GM19043 (cell line): ENCODE data around the gene MC1R.
"Not testable (repeated sequence)": the region's sequence is repeated elsewhere in the genome, so short reads cannot be mapped to it uniquely, and the experiment has no call there.

Experiments used
- ATAC-seq: cut with Tn5 transposase; IDR thresholded peaks from one replicate; pipeline ENCODE4 v1.9.1; 2021; ENCODE audit warnings: low read depth; ENCODE audit not compliant: unreplicated experiment

MC1R gene

DNA sequence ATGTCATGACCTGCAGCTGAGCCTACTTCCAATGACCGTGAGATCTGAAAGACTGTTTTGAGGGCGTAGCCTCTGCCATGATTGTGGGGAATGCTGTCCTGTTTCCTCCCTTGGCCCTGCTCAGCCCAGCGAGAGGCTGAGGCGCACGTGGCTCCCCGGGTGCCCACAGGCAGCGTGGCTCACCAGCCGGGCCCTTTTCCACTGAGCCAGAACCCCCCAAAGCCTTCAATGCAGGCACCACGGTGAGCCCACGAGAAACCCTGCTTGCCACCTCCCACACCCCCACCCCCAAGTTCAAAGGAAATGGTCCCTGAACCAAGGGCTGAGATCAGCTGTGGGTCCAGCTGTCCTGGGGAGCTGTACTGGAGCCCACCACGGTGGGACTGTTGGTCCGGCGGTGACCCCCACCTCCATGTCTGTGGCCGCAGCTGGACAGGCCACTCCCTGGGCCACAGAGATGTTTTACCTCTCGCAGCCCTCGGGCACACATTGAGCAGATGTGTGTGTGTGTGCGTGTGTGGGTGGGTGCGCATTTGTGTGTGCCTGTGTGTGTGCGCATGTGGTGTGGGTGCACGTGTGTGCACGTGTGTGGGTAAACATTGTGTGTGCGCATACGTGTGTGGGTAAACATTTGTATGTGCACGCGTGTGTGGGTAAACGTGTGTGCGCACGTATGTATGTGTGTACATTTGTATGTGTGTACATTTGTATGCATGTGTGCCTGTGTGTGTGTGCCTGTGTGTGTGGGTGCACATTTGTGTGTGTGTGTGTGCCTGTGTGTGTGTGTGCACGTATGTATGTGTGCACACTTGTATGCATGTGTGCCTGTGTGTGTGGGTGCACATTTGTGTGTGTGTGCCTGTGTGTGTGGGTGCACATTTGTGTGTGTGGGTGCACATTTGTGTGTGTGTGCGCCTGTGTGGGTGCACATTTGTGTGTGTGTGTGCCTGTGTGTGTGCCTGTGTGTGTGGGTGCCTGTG, 5.0 kb upstream of the MC1R start:
- no peak for ATAC-seq

DNA sequence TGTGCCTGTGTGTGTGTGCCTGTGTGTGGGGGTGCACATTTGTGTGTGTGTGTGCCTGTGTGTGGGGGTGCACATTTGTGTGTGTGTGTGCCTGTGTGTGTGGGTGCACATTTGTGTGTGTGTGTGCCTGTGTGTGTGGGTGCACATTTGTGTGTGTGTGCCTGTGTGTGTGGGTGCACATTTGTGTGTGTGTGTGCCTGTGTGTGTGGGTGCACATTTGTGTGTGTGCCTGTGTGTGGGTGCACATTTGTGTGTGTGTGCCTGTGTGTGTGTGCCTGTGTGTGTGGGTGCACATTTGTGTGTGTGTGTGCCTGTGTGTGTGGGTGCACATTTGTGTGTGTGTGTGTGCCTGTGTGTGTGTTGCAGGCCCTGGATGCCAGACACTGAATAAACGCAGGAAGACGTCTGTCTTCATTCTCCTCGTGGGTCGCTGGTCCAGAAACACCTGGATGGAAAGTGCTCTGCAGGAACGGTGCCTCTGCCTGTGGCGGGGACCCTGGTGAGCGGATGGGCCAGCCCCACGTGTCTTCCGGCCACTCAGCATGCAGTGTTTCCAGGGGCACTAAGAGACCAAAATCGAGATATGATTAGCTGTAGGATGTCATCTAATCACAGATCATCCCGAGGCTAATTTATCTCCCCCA, 3.9 kb upstream of the MC1R start:
- ATAC-seq = not testable (repeated sequence)

DNA sequence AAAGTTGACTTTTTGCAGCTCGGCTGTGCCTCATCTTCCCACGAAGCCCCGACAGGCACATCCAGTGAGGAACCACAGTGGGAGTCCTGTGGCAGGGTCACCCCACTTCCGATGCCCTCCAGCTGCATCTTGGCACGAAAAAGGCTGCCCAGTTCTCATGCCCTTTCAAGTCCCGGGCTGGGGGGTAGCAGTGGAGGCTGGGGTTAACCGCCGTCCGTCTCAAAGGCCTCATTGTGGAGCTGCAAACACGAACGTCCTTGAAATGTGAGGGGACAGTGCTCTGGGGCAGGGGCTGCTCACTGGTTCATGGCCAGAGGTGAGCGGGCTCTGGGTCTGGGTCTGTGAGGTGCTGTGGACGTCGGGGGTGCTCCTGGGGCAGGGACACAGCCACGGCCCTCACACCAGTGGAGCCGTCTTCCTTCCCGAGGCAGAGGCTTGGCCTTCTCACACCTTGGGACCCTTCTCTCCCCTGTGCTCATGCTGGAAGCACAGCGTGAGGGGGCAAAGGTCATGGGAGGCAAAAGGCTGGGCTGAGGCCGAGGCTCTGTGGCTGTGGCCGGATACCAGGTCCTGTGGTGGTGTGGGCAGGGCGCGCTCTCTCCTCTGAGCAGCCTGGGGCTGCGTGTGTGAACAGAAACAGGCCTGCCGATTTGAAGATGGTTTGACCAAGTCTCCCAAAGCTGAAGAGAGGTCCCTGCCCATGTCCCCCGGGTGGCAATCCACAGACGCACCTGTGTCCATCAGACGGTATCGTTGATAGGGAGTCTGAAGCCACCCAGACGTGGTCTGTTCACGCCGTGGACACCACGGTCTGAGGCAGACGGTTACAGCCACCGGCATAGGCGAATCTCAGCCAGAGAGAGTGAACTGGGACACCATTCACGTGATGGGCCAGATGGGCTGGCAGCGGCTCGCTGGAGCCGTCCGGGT, 3.1 kb upstream of the MC1R start:
- no peak for ATAC-seq

DNA sequence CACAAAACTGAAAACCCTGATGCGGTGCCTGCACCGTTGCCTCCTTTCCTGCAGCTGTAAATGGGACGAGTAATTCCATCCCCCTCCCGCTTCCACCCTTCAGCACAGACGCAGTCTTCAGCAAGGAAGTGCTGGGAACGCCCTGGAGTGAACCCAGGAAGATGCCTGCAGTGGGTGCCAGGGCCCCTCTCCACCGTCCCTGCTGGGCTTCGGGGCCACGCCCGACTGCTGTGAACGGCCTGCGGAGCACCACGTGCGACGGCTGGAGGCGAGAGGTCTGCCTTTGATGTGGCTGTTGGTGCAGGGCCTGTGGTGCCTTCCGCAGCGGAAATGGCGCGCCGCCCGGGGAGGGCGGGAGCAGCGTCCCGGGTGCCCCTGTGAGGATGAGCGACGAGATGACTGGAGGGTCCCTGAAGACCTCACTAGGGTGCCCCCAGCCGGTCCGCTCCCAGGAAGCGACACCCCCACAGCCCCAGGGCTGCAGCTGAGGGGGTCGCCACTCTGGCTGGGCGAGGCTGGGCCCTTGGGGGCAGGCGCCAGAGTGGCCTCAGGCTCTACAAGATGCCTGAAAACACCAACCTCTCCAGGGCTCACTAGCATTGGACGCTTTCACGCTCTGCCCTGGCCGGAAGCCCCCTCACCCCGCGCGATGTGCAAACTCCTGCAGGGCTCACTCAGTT, 749 bp upstream of the MC1R start:
- peak; percentile 70 for ATAC-seq

DNA sequence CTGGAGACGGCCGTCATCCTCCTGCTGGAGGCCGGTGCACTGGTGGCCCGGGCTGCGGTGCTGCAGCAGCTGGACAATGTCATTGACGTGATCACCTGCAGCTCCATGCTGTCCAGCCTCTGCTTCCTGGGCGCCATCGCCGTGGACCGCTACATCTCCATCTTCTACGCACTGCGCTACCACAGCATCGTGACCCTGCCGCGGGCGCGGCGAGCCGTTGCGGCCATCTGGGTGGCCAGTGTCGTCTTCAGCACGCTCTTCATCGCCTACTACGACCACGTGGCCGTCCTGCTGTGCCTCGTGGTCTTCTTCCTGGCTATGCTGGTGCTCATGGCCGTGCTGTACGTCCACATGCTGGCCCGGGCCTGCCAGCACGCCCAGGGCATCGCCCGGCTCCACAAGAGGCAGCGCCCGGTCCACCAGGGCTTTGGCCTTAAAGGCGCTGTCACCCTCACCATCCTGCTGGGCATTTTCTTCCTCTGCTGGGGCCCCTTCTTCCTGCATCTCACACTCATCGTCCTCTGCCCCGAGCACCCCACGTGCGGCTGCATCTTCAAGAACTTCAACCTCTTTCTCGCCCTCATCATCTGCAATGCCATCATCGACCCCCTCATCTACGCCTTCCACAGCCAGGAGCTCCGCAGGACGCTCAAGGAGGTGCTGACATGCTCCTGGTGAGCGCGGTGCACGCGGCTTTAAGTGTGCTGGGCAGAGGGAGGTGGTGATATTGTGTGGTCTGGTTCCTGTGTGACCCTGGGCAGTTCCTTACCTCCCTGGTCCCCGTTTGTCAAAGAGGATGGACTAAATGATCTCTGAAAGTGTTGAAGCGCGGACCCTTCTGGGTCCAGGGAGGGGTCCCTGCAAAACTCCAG, 1.1 kb downstream of the MC1R start:
- no peak for ATAC-seq

DNA sequence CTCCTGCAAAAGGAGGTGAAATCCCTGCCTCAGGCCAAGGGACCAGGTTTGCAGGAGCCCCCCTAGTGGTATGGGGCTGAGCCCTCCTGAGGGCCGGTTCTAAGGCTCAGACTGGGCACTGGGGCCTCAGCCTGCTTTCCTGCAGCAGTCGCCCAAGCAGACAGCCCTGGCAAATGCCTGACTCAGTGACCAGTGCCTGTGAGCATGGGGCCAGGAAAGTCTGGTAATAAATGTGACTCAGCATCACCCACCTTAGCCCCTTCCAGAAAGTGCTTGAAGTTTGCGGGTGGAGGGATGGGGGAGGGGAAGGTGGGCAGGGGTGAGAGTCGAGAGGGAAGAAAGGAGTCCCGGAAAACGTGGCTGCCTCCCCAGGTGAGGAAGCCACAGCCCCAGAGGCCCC, 2.1 kb downstream of the MC1R start:
- no peak for ATAC-seq

DNA sequence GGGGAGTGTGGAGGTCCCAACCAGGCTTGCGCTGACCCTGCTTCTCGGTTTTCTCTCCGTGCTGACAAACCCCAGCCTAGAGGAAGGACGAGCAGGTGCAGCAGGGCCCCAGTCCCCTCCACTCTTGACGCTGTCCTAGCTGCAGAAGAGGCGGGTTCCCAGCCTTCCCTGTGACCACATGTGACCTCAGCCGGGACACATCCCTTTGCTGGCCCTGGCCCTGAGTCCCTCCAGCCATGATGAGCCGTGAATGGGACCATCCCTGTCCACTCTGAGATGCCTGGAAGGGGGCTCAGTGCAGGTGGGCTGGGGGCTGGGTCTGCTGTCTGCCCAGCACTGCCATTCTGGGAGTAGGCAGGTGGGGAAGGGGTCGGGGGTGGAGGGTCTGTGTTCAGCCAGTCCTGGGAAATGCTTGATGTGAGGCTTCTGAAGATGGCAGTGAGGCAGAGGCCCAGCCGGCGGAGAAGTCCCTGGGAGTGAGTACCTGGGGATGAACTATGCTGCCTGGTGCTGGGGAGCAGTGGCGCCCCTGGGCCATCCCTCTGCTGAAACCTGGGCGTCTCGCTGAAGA, 2.6 kb downstream of the MC1R start:
- ATAC-seq = no peak

DNA sequence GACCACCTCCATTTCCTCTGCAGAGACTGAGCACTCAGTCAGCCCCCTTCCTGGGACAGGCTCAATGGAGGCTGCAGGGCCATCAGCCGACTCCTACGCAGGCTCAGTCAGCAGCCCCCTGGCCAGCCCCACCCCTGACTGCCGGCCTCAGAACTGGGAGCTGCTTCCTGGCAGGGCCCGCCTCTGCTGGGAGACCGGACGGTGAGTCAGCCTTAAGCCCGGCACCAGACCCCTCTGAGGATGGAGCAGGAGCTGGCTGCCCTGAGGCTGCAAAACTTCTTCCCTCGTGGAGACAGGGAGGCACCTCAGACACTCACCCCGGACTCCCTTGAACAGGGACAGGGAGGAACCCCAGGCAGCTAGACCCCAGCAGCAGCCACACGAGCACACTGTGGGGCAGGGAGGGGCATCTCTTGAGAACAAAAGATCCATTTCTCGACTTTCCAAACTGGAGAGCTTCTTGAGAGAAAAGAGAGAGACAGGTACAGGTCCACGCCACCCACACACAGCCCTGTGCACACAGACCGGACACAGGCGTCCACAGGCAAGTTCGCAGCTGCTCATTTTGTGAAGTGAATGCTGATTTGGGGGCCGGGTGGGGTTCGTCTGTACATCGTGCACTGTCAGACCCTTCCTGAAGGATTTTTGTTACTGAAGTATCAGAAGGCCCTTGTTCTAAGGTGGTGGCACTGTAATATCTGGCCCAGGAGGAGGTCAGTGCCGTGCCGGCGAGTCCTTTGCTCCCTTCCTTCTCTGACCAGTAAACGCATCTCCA, 3.2 kb downstream of the MC1R start:
- no peak for ATAC-seq

DNA sequence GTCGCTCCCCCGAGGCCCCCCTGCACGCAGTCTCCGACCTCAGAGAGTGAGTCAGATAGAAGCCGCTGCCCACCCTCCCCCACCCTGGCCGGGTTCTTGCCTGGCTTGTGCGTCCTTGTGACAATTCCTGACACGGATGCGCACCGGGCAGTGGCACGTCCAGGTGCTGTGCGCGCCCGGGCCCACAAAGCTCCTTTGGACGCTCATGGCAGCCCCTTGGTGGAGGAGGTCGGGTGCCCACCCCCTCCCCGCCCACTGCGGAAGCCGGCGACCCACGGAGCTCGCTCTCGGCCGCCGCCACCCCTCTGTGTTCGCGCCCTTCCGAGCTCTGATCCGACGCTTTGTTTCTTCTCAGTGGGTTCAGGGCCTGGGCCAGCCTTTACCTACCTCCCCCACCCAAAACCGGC, 3.8 kb downstream of the MC1R start:
- no peak for ATAC-seq

DNA sequence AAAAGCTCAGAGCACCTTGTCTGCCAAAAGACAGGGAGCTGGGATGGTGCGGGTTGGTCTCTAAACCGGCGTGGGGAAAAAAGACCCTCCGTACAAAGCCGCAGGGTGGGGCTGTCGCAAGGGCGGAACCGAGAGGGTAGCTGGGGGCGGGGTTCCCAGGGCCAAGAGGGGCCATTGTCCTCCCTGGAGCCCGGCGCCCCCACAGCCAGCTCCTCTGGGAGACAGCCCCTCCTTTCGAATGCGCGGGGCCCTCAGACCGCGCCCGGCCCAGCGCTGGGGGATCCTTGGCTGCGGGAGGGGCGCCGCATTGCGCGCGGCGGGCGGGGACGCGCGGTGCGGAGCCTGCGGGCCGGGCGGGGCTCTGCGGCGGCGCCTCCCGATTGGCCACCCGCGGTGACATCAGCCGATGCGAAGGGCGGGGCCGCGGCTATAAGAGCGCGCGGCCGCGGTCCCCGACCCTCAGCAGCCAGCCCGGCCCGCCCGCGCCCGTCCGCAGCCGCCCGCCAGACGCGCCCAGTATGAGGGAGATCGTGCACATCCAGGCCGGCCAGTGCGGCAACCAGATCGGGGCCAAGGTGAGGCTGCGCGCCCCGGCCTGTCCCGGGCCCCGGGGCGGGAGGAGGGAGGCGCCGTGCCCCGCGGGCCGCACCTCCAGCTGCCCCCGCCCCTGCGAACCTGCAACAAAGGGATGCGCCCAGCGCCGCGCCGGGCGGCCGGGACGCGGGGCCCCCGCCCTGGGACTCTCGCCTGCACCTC, 4.4 kb downstream of the MC1R start, which contains the start of gene TUBB3:
Gene TUBB3 (plus strand): TSS at position 459 of the 756 bp plus-strand sequence. CDS start 60 bp downstream, at position 519.
- ATAC-seq = no peak

DNA sequence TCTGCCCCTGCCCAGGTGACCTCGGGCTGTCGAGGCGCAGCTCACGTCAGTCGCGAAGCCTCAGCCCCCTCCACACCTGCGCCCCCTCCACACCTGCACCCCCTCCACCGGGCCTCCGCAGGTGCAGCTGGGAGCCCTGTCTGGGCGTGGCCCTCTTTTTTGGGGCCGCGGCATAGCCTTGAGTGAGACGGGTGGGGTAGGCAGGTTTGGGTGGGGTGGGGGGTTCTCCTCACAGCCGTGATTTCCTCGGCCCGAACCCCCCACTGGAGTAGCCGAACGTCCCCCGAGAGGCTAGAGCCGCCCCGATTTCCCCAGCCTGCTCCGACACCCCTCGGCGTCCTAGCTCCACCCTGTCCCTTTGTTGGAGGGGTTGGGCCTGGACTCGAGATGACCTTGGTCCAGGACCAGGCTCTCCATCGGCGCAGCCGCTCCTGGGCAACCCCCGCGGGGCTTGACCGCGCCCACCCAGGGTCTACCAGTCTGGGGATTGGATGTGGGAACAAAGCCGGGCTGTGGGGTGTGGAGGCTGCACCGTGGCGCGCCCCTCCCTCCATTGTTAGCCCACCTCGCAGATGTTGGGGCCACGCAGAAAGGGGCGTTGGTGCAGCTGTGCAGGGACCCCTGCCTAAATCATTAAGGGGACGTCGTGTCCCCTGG, 5.1 kb downstream of the MC1R start:
- ATAC-seq = no peak

DNA sequence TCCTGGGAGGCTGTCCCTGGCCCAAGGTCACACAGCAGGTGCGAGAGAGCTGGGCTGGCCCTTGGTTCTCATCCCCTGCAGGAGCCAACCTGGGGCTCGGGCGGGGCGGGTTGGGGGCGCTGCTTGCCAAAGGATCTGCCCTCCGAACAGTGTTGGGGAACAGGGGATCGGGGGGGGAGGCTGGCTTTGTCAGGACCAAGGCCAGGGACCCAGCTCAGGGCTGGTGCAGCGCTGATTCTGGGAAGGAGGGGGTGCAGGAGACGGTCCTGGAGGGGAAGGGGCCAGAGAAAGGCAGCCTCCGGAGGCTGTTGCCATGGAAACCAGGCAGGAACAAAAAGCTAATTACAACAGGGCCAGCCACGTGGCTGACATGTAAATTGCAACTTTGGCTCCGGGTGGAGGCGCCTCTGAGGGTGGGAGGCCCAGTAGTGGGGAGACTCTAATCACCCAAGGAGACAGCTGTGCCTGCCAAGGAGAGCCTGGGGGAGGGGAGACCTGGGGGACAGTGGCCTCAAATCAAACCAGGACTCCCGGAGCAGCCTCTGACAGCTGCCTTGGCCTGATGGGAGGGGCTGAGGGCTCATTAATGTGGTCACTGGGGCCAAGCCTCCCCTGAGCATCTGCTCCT, 5.7 kb downstream of the MC1R start:
- no peak for ATAC-seq

DNA sequence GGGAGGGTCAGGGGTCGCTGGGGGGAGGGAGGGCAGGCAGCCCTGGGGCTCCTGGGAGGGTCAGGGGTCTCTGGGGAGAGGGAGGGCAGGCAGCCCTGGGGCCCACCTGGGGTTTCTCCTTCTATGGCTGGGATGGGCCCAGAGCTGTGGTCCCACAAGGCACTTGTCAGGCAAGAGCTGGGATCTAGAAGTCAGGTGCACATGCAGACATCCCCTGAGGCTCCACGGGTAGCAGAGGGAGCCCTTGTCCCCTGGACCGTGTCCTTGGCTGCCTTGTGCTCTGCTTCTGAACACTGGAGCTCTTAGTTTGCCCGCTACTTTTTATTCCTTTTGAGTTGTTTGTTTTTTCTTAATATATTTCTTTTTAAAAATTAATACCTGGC, 6.3 kb downstream of the MC1R start:
- ATAC-seq = no peak

DNA sequence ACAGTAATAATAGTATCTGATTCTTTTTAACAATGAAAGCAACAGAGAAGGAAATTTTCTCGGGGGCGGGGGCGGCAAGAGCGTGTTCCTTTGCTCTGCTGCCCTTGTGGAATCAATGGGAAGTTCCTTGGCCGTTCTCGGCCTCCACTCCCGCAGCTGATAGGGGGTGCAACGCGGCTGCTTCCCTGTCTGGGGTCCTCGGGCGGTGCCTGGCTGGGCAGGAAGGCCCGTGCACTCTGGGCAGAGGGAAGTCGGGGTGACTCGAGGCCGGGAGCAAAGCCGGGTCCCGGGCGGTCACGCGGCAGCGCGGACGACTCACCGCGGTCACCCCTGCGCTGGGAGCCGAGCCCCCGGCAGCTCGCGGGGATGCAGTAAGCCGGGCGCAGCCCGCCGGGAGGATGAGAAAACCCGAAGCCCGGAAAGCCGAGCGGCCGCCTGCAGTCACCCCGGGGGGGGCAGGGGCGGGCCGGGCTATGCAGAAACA, 7.0 kb downstream of the MC1R start:
- ATAC-seq = no peak

DNA sequence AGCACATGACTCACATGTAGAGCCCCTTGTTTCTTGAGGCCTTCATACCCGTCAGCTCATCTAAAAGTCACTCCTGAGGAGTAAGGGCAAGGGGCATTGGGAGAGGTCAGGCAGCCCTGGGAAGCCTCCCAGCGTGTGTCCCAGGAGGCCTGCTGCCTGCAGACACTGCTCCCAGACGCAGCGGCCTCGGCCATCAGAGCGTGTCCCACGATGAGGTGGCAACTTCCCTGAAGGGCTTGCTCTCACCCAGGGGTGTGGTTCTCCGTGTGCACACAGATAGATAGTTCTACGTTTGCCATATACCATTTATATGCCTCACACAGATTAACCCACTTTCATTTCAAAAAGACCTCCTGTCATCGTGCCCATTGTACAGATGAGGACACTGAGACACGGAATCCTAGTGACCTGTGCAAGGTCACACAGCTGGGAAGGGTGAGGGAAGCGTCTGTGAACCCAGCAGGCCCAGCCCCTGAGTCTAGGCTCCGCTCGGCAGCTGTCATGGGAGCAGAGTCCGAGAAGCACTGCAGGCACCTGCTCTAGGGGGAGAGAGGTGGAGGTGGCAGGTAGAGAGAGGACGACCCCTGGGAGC, 12.7 kb downstream of the MC1R start:
- ATAC-seq = no peak

DNA sequence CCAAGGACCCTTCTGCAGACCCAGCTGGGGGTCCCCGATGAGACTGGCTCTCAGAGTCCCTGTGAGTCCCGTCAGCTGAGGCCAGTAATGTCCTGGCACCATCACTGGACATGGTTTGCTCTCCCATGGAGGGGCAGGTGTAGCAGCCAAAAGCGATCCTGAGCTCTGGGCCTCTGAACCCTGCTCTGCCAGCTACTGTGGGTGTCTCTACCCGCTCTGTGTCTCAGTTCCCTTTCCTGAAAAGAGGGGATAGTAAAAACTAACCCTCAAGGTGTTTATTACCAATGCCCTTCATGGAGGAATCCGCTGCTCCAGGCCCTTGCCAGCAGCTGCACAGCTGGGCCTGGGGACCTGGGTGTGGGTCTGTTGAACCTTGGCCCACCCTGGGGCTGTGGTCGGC, 13.3 kb downstream of the MC1R start:
- ATAC-seq = no peak
